ENCODE measurements around the gene GAK. TPM values are rescaled to one million over a fixed set of nuclear protein-coding genes. Genes with fewer than 3 reads are reported as not detected.
"Not testable (repeated sequence)": the region's sequence is repeated elsewhere in the genome, so short reads cannot be mapped to it uniquely, and the experiment has no call there.

Gene GAK
- 254 TPM for total RNA-seq
- 10 to 100 TPM; 37.5 to 50.7 (median 39.1) TPM for polyA plus RNA-seq

GRCh38 chr4:931960-932712 lies at the start of gene GAK, which contains the start of gene TMEM175:
GAK (minus strand) TSS chr4:932316; CDS start chr4:932187, 129 bp downstream.
TMEM175 (plus strand) TSS chr4:932460; CDS start chr4:947740, 15,280 bp downstream.
- Mint-ChIP-seq H3K36me3 (peaks cover 4% of the 10 kb centered on the region), H3K9me3 (no peaks in the 10 kb centered on the region), H3K27ac (peak within 1 kb of the TSS; percentile 96 to 97 (median 96)), H3K27me3 (no peaks in the 10 kb centered on the region), H3K4me1 (peaks cover 7 to 69% (median 41%) of the 10 kb centered on the region in 4 donors), H3K4me3 (peak within 1 kb of the TSS; percentile 96 to 99 (median 96))
- peak within 1 kb of the TSS; percentile 90 for H3K4me3 ChIP-seq (ENCODE audit: low read depth, low read length)
- no peaks in the 10 kb centered on the region for H3K9me3 ChIP-seq (ENCODE audit: control insufficient read depth in 2 of 2, low read length in 2 of 2)
- H3K4me1 ChIP-seq (ENCODE audit: control insufficient read depth, insufficient read depth, low read length, poor library complexity, severe bottlenecking) = peaks cover 37% of the 10 kb centered on the region
- ATAC-seq (ENCODE audit: low read depth in 2 of 2) (peak; percentile 93 to 96), DNase-seq (peak; percentile 95 to 98 (median 97))
- no peaks in the 10 kb centered on the region for H3K36me3 ChIP-seq (ENCODE audit: control insufficient read depth, insufficient read depth, low read length)
- H3K27ac ChIP-seq (ENCODE audit: insufficient read depth, low read length, poor library complexity, severe bottlenecking) = peak within 1 kb of the TSS; percentile 91
- H3K27me3 ChIP-seq (ENCODE audit: control insufficient read depth, insufficient read depth, low read length) = no peaks in the 10 kb centered on the region

GRCh38 chr4:978957-979701 lies 47.0 kb upstream of the GAK start:
- Mint-ChIP-seq H3K9me3 (peaks cover 0 to 1% (median 0%) of the 10 kb centered on the region in 7 donors), H3K27ac (no peak overlapping the region), H3K4me3 (no peak overlapping the region), H3K4me1 (peaks cover 0 to 2% (median 0%) of the 10 kb centered on the region in 4 donors), H3K27me3 (no peaks in the 10 kb centered on the region), H3K36me3 (peaks cover 4% of the 10 kb centered on the region)
- H3K27me3 ChIP-seq (ENCODE audit: control insufficient read depth, insufficient read depth, low read length) = no peaks in the 10 kb centered on the region
- ATAC-seq (ENCODE audit: low read depth in 2 of 2) (no peak), DNase-seq (no peak)
- no peaks in the 10 kb centered on the region for H3K9me3 ChIP-seq (ENCODE audit: control insufficient read depth in 2 of 2, low read length in 2 of 2)
- H3K4me3 ChIP-seq (ENCODE audit: low read depth, low read length) = no peak overlapping the region
- no peaks in the 10 kb centered on the region for H3K4me1 ChIP-seq (ENCODE audit: control insufficient read depth, insufficient read depth, low read length, poor library complexity, severe bottlenecking)
- H3K27ac ChIP-seq (ENCODE audit: insufficient read depth, low read length, poor library complexity, severe bottlenecking) = no peak overlapping the region
- H3K36me3 ChIP-seq (ENCODE audit: control insufficient read depth, insufficient read depth, low read length) = no peaks in the 10 kb centered on the region

DNA sequence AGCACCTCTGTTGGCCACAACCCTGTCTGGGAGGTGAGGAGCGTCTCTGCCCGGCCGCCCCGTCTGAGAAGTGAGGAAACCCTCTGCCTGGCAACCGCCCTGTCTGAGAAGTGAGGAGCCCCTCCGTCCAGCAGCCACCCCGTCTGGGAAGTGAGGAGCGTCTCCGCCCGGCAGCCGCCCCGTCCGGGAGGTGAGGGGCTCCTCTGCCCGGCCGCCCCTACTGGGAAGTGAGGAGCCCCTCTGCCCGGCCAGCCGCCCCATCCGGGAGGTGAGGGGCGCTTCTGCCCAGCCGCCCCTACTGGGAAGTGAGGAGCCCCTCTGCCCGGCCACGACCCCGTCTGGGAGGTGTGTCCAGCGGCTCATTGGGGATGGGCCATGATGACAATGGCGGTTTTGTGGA lies 43.9 kb upstream of the GAK start:
- not testable (repeated sequence) for H3K27me3 Mint-ChIP-seq; H3K36me3 Mint-ChIP-seq; H3K27me3 ChIP-seq (ENCODE audit: control insufficient read depth, insufficient read depth, low read length); H3K4me3 ChIP-seq (ENCODE audit: low read depth, low read length); DNase-seq; H3K27ac ChIP-seq (ENCODE audit: insufficient read depth, low read length, poor library complexity, severe bottlenecking); H3K36me3 ChIP-seq (ENCODE audit: control insufficient read depth, insufficient read depth, low read length); H3K27ac Mint-ChIP-seq; ATAC-seq (ENCODE audit: low read depth in 2 of 2); H3K4me1 Mint-ChIP-seq; H3K9me3 Mint-ChIP-seq; H3K9me3 ChIP-seq (ENCODE audit: control insufficient read depth in 2 of 2, low read length in 2 of 2); H3K4me3 Mint-ChIP-seq
- peaks cover 22% of the 10 kb centered on the region for H3K4me1 ChIP-seq (ENCODE audit: control insufficient read depth, insufficient read depth, low read length, poor library complexity, severe bottlenecking)

DNA sequence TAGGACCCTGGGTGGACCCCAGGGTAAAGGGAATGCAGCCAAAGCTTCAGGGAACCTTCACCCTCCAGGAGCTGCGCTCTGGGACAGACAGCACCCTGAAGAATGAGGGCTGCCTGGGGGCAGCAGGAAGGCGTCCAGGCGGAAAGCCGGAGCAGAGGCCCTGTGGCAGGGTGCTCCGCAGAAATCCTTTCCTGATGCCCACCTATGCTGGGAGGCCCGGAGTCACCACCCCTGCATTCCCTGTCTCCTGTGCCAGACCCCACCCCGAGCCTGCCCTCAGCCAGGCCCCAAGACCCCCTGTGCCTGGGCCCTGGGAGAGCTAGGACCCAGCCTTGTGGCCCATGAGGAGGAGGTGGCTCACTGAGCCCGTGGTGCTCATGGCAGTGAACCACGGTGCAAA lies 42.6 kb upstream of the GAK start:
- Mint-ChIP-seq H3K9me3 (no peaks in the 10 kb centered on the region), H3K27me3 (no peaks in the 10 kb centered on the region), H3K4me1 (peaks cover 0 to 15% (median 2%) of the 10 kb centered on the region in 4 donors), H3K27ac (no peak overlapping the region), H3K4me3 (no peak overlapping the region), H3K36me3 (no peaks in the 10 kb centered on the region)
- peaks cover 22% of the 10 kb centered on the region for H3K4me1 ChIP-seq (ENCODE audit: control insufficient read depth, insufficient read depth, low read length, poor library complexity, severe bottlenecking)
- no peak overlapping the region for H3K27ac ChIP-seq (ENCODE audit: insufficient read depth, low read length, poor library complexity, severe bottlenecking)
- no peak overlapping the region for H3K4me3 ChIP-seq (ENCODE audit: low read depth, low read length)
- DNase-seq = no peak
- no peaks in the 10 kb centered on the region for H3K27me3 ChIP-seq (ENCODE audit: control insufficient read depth, insufficient read depth, low read length)
- H3K36me3 ChIP-seq (ENCODE audit: control insufficient read depth, insufficient read depth, low read length) = no peaks in the 10 kb centered on the region
- no peaks in the 10 kb centered on the region for H3K9me3 ChIP-seq (ENCODE audit: control insufficient read depth in 2 of 2, low read length in 2 of 2)
- no peak for ATAC-seq (ENCODE audit: low read depth in 2 of 2)

DNA sequence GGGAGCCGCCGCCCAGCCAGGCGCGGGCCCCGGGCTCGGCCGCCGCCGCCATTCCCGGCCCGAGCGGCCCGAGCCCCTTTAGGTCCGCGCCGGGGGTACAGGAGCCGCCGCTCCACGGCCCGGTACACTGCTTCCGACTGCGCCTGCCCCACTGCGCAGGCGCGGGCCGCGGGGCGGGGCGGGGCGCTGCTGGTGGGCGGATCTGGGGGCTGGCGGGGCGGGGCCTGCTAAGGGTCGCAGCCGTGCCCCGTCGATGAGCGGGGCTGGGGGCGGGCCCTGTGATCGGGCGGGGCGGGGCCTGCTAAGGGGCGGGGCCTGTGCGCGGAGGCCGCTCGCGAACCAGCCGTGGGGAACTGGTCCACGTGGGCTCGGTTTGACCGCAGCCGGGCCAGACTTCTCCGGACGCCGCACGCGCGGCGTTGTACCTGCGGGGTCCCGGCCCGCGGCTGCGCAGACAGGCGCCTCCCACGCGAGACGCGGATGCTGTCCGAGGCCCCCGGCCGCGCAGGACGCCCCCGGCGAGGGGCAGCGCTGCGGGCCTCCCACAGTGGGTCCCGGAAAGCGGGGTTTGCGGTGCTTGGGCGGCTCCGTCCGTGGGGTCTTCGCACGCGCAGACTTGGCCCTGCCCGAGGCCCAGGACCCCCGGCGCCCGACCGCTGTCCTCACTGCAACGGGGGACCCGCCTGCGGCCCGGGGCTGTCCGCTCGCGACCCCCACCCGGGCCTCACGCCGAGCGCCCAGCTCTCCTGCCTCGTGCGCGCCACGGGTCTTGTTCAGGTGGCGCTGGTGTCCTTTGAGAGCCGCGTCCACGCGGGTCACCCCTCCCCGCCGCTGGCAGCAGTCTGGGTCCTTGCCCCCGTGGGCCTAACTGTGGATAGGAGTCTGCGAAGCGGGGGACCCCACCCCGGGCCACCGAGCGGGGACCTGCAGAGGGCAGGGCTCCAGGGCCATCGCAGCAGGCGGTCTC lies 41.6 kb upstream of the GAK start, which contains the start of gene DGKQ:
Gene DGKQ, minus strand, starts transcription at position 139 of the 967 bp plus-strand sequence. Its CDS starts 87 bp downstream, at position 52.
- Mint-ChIP-seq H3K4me1 (peaks cover 0 to 15% (median 2%) of the 10 kb centered on the region in 4 donors), H3K36me3 (no peaks in the 10 kb centered on the region), H3K27me3 (no peaks in the 10 kb centered on the region), H3K27ac (no peak within 1 kb of the TSS), H3K9me3 (no peaks in the 10 kb centered on the region), H3K4me3 (peak within 1 kb of the TSS in 3 of 4 donors; percentile 47 to 70 (median 56))
- no peaks in the 10 kb centered on the region for H3K27me3 ChIP-seq (ENCODE audit: control insufficient read depth, insufficient read depth, low read length)
- H3K4me1 ChIP-seq (ENCODE audit: control insufficient read depth, insufficient read depth, low read length, poor library complexity, severe bottlenecking) = peaks cover 22% of the 10 kb centered on the region
- H3K36me3 ChIP-seq (ENCODE audit: control insufficient read depth, insufficient read depth, low read length) = no peaks in the 10 kb centered on the region
- H3K9me3 ChIP-seq (ENCODE audit: control insufficient read depth in 2 of 2, low read length in 2 of 2) = no peaks in the 10 kb centered on the region
- ATAC-seq (ENCODE audit: low read depth in 2 of 2) (peak; percentile 89 to 92), DNase-seq (peak; percentile 82 to 85 (median 85))
- peak within 1 kb of the TSS; percentile 41 for H3K4me3 ChIP-seq (ENCODE audit: low read depth, low read length)
- no peak within 1 kb of the TSS for H3K27ac ChIP-seq (ENCODE audit: insufficient read depth, low read length, poor library complexity, severe bottlenecking)

DNA sequence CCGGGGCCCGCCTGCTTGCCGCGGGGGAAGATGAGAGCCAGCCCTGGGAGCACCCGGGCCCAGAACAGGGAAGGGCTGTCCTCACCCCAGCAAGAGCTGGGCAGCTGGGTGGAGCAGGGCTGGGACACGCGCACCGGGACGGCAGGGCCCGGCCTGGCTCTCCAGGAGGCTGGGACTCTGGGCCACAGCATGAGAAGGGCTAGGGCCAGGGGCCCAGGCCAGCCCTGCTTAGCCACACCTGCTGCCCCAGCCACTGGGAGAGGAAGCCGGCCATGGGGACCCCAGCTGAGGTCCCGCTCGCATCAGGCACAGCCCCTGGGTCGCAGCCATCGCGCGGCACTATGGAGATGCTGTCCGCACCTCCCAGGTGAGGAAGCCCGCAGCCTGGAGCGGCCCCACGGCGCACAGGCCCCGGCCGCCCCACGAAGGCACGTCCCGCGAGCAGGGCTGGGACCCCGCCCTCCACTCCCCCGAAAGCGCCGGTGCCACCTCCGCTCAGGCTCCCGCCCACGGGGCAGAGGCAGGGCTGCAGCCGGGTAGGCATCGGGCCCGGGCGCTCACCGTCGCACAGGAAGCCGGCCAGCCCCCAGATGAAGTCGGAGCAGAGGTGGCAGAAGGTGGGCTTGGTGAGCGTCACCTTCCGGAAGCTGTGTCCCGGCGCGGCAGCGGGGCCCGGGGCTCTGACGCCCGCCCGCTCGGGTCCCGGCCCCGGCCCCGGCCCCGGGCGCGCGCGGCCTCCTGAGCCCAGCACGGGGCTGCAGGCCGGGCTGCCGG lies 40.7 kb upstream of the GAK start:
- no peaks in the 10 kb centered on the region for H3K27me3 ChIP-seq (ENCODE audit: control insufficient read depth, insufficient read depth, low read length)
- no peaks in the 10 kb centered on the region for H3K36me3 ChIP-seq (ENCODE audit: control insufficient read depth, insufficient read depth, low read length)
- H3K4me1 ChIP-seq (ENCODE audit: control insufficient read depth, insufficient read depth, low read length, poor library complexity, severe bottlenecking) = peaks cover 22% of the 10 kb centered on the region
- DNase-seq (peak; percentile 58 to 65 (median 61)), ATAC-seq (ENCODE audit: low read depth in 2 of 2) (peak; percentile 49 to 55)
- H3K4me3 ChIP-seq (ENCODE audit: low read depth, low read length) = no peak overlapping the region
- H3K4me3 Mint-ChIP-seq = peak overlapping the region in 3 of 4 donors; percentile 28 to 70 (median 47)
- H3K9me3 Mint-ChIP-seq = no peaks in the 10 kb centered on the region
- no peaks in the 10 kb centered on the region for H3K9me3 ChIP-seq (ENCODE audit: control insufficient read depth in 2 of 2, low read length in 2 of 2)
- no peak overlapping the region for H3K27ac Mint-ChIP-seq
- no peak overlapping the region for H3K27ac ChIP-seq (ENCODE audit: insufficient read depth, low read length, poor library complexity, severe bottlenecking)
- no peaks in the 10 kb centered on the region for H3K27me3 Mint-ChIP-seq
- H3K4me1 Mint-ChIP-seq = peaks cover 0 to 15% (median 2%) of the 10 kb centered on the region in 4 donors
- H3K36me3 Mint-ChIP-seq = no peaks in the 10 kb centered on the region
